ENCODE measurements around the gene CHST13. TPM values are rescaled to one million over a fixed set of nuclear protein-coding genes. Genes with fewer than 3 reads are reported as not detected.

CHST13 gene
- total RNA-seq, 1 experiment from 2014 or later = not detected

DNA sequence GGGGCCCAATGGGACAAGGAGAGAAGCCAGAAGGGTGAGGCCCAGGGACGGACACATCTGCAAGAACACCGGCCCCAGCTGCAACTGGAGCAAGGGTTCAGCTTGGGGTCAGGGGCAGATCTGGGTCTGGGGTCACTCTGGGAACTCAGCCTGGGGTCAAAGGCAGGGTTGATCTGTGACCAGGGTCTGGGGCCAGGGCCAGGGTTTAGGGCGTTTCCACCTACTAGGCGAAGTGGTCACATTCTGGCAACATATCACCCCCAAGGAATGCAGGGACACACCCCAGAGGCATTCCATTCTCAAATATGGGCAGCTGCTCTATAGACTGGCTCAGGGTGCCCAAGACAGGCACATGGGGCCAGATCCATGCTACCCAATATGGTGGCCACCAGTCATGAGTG lies 15.4 kb upstream of the CHST13 start:
- peak; percentile 48 for DNase-seq (ENCODE audit: low read depth)

DNA sequence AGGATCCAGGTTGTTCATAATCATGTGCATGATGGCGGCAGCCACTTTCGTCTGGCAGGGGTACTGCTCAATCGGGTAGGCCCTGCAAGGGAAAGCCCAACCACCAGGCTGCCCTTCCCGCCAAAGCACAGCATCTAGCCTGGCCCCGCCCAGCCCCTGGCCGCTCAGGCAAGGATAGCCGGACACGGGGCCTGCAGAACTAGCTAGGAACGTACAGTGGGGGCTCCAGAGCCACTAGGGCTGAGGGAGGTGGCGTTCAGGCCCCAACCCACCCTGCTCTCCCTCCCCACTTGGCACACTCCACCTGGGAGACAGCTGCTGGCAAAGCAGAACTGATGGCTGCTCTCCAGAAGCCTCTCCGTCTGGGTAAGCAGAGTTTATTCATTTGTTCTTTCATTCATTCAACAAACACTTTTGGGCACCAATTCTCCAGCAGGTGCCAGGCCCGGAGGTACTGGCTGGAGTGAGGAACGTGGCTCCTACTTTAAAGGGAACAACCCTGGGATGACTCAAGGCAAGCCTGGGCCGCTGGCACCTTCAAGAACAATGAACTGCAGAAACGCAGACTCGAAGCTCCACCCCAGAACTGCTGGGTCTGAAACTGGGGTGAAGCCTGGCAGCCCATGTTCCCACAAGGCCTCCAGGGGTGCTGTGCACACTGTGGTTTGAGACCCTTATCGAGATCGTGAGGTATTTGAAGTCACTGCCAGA lies 14.2 kb upstream of the CHST13 start:
- DNase-seq (ENCODE audit: low read depth) = no peak

DNA sequence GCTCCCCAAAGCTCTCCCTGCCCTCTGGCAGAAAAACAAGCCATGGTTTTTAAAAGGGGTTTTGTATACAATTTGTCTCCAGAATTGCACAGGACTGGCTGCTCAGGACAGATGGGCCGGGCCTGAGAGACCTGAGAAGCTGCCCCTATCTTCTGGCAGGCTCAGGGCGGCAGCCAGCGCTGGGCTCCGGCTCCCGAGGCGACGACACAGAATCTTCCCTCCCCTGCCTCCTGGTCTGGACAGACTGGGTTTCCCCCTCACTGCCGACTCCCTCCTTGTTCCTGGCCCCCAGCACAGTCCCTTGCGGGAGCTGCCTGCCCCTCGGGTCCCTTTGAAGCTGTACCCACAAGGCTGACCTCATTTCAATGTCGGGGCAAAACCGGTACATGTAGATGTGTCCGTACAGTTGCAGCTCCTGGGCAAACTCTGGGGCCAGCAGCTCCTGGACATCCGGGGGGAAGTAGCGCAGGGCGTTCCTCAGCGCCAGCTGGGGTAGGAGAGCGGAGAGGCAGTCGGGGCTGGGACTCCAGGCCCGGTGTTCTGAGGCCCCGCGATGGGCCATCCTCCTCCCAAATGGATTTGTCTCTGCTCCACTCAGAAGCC lies 13.5 kb upstream of the CHST13 start:
- no peak for DNase-seq (ENCODE audit: low read depth)

DNA sequence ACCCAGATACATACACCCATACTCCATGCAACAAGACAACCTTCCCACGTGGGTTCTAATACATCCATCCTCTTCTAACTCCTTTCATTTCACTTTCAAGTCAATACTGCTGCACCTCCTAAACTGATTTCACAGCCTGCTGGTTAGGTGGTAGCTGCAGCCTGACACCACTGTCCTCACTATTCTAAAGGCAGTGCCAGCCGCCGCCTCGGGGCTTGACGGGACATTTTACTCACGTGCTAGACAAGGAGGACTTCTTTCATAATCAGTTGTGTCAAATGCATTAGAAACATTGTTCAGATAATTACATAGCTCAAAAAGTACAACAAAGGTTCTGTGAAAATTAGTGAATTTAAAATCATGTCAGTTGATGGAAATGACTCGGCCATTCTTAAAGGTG lies 12.7 kb upstream of the CHST13 start:
- no peak for DNase-seq (ENCODE audit: low read depth)

DNA sequence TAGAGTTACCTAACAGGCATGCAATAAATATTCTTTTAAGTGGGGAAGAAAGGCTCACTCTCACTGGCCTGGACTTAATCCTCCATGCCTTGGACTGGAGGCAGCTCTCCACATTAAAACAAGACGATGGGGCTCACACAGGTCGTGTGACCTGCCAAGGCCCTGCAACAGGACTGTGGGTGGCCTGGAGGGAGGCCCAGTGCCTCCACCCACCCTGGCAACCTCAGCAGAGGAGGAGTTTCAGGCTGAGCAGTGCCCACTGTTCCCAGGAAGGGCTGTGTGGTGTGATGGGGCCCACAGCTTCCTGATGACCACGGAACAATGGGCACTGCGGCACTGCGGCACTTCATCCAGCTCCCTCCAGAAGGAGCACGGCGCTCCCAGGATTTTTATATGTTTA lies 11.9 kb upstream of the CHST13 start:
- no peak for DNase-seq (ENCODE audit: low read depth)

DNA sequence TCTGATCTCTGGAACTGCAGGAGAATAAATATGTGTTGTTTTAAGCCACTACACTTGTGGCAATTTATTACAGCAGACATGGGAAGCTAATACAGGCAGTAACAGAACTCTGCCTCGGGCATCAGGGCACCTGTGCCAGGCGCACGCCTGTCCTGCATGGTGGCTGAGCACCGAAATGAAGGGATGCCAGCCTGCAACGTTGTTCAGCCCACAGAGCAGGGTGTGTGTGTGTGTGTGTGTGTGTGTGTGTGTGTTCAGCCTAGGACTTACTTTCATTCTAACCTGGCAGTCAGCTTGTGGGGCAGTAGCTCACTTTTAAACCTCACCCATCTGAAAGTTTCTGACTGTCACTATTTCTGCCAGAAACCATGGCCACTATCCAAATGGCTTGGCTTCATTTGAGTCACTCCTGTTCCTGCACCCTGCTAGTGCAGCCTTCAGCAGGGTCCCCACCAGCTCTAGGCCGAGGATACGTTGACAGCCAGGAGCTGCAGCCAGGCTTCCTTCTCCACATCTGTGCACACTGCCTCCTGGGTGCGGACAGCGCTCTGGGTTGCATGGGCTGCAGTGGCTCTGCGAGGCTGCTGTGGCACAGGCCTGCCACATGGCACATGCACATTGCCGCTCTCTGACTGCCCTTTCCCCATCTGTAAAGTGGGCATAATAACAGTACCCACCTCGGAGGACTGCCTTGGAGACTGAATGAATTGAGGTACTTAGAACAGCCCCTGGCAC lies 10.9 kb upstream of the CHST13 start:
- no peak for DNase-seq (ENCODE audit: low read depth)

DNA sequence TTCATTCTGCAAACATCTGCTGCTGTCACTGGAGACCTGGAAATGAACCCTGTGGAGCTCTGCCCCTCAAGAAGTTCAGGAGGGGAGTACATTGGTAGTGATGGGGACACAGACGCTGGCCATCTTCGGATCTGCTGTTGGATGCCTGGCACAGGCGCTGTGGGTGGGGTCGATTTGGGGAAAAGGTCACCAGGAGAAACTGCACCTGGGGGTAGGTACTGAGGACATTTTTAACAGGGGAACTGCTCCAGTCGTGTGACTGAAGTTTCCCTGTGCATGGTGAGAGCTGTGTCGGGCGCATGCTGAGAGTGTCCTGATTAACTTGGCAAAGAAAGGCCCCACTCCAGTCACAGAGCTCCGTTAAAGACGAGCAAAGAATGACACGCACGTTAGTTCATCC lies 9.8 kb upstream of the CHST13 start:
- no peak for DNase-seq (ENCODE audit: low read depth)

DNA sequence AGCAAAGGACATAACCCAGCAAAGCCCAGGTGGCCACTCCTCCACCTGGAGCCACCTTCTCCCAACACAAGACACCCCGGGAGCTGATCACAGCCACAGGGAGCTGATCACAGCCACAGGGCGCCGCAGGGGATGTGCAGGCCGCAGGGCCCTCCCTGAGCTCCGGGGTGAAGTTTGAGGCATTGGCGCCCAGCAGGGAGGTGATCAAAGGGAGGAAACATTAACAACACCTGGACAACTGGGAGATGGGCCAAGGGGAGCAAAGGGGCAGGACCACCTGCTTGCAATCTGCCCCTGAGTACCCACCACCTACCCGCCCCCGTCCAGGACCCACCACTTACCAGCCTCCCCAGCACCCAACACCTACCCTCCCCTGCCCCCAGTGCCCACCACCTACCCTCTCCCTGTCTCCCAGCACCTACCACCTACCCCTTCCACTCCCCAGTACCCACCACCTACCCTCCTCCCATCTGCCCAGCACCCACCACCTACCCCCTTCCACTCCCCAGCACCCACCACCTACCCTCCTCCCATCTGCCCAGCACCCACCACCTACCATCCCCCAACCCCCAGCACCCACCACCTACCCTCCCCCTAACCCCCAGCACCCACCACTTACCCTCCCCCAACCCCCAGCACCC lies 8.8 kb upstream of the CHST13 start:
- DNase-seq (ENCODE audit: low read depth) = no peak

DNA sequence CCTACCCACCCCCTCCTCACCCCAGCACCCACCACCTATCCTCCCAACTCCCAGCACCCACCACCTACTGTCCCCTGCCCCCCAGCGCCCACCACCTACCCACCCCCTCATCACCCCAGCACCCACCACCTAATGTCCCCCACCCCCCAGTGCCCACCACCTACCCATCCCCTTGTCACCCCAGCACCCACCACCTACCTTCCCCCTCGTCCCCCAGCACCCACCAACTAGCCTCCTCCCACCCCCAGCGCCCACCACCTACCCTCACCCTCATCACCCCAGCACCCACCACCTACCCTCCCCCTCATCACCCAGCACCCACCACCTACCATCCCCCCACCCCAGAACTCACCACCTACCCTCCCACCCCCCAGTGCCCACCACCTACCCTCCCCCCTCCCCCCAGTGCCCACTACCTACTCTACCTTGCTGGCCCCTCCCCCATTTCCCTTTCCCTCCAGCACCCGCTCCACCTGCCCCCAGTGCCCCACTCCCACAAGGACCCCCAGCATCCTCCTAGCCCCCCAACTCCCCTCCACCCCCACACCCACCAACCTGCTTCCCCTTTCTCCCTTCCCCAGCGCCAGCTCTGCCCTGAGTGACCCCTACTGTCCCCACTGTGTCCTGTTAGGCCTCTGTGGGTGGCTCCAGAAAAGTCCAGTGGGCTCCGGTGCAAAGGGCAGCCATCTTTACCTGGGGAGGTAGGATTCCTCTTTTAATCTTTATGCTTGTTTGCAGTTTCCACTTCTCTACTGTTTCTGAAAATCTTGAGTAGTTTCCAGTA lies 7.6 kb upstream of the CHST13 start:
- DNase-seq (ENCODE audit: low read depth) = no peak

DNA sequence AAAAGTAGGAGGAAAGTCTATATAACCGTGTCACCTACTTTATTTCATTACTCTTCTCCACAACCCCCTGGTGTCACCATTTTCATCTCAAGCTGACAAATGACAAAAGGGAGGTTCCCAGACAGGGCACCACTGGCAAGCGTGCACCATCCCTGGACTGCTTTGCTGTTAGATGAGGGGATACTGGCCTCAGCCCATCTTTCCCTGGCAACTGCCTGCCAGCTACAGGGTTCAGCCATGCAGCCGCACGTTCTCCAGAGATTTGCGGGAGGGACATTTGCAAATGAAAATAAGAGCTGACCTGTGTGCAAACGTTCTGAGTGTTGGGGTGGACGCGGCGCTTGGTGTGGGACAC lies 7.0 kb upstream of the CHST13 start:
- no peak for DNase-seq (ENCODE audit: low read depth)

DNA sequence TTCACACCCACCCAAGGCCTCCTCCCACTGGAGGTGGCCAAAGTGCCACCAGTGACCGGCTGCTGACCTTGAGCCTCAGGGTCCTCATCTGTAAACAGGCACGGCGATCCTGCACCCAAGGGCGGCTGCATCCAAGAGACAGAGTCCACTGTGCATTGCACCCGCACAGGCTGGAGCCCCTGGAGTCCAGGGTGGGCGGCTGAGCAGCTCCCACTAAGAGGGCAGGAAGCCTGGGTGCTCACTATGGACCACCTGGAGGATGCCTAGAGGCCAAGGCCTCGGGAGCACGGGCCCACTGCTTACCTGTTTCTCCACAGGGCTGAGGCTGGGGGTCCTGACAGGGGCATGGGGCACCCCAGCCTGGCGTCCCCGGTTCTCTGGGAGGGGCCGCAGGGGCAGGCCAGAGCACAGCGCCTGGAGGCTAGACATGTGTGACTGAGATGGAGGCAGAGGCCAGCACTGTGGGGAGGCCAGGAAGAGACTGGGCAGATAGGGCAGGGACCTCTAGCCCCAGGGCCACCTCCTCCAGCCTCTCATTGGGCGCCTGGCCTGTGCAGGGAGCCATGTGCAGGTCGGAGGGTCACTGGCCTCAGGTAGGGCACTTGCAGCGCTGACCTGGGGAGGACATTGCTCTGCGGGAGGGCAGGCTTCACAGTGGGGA lies 6.5 kb upstream of the CHST13 start, which contains the start of gene UROC1:
Gene UROC1, minus strand, starts transcription at position 483 of the 661 bp plus-strand sequence. Its CDS starts 54 bp downstream, at position 429.
- DNase-seq (ENCODE audit: low read depth) = no peak

DNA sequence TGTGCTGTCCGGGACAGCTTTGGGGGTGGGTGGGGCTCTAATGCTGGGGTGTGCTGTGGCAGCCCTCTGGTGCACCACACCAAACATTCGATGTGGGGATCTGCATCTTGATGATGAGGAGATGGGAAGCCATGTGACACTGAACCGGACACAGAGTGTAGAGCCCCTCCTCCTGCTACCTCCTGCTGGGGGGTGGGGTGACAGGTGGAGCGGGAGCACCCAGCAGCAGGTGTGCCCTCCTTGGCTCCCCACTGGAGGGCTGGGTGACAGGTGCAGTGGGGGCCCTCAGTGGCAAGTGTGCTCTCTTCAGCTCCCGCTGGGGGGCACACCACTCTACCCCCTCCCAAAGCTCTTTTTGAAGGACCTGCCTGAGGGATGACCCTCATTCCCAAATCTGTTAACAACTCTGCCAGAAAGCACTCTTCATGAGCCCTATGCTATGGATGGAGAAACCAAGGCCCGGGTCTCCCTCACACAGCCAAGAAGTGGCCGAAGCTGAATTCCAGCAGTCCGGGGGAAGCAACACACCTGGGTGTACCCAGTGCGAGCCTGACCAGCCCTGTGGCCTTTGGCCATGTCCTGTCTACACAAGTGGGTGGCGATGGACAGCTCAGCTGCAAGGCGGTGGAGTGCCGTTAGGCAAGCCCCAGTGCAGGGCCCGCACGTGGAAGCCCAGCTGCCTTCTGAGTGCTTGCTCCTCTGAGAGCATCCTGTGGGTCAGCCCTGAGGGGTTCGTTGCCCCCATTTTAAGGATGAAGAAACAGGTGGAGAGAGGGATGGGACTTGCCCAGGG lies 5.8 kb upstream of the CHST13 start:
- no peak for DNase-seq (ENCODE audit: low read depth)

DNA sequence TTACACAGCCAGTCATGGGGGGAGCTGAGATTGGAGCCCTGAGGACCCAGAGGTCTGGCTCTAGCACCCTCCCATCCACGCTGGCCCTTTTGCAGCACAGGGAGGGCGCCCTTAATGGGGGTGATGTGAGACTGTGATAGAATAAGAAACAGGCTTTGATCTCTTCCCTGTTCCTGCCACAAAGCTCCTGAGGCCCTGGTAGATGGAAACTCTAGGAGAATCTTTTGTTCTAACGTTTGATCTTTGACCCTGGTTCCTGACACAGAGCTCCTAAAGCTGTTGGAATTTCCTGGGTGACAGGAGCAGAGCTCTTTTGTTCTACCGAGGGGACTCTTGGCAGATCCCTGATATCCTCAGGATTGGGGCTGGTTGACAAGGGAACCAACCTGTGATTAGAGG lies 5.2 kb upstream of the CHST13 start:
- no peak for DNase-seq (ENCODE audit: low read depth)

DNA sequence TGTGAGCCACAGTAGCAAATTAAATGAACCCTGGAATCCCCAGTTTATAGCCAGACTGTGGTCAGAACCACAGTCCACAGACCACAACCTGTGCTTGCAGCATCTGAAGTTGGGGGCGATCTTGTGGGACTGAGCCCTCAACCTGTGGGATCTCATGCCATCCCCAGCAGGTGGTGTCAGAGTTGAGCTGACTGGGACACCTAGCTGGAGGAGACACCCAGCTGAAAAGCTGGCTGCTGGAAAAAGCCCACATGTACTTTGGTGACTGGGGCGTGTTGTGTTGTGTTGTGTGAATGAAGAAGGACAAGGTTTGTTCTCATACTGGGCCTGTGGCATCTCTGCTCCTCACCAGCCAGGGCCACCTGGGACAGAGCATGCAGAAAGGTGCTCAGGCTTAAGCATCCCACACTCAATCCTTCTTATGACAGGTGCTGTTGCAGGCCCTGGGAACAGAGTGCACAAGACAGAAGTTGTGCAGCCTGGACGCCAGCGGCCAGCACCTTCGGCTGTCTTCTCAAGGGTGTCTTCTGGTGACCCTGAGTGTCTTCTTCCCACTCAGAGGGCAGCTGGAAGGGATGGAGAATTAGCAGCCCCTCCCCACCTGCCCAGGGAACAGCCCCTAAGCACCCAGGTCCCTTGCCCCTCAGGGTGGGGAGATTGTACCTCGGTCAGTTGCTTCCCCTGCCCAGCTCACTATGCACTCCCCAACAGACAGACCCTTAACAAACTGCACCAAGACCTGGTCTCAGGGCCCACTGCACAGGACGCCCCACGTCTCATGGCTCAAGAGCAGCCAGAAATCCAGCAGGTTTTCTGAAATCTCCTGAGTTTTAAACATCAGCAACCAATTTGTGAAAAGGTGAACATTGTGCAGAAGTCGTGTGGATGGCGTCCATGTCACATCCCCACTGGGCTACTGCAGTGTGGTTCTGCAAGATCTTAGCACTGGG lies 4.2 kb upstream of the CHST13 start:
- no peak for DNase-seq (ENCODE audit: low read depth)

DNA sequence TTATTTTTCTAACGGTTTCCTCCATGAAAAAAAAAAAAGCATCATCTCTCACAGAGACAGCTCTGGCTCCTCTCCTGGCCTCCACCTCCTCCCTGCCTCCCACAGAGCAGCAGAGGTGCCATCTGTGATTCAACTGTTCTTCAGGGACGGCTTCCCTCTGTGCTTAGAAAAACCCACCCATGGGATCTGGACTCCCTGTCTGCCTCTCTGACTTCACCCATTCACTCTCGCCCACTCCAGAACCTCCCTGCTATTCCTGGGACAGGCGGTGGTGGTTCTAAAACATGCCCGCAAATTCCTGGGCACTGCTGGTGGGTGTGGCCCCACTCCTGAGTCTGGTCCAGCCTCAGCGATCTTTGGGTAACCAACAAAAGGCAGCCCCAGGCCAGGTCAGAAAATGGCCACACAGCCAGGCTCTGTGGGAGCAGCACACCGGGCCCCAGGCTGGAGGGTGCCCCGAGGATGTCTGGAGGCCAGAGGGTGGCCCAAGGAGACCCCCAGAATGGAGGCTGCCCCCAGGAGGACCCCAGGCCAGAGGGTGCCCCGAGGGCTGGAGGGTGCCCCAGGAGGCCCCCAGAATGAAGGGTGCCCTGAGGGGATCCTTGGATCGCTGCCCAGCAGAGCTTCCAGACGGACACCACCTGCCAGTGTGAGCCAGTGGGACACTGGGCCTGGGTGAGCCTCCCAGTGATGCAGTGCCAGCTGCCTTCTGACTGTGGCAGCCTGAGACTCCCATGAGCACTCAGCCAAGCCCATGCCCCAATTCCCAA lies 2.6 kb upstream of the CHST13 start:
- DNase-seq (ENCODE audit: low read depth) = no peak

DNA sequence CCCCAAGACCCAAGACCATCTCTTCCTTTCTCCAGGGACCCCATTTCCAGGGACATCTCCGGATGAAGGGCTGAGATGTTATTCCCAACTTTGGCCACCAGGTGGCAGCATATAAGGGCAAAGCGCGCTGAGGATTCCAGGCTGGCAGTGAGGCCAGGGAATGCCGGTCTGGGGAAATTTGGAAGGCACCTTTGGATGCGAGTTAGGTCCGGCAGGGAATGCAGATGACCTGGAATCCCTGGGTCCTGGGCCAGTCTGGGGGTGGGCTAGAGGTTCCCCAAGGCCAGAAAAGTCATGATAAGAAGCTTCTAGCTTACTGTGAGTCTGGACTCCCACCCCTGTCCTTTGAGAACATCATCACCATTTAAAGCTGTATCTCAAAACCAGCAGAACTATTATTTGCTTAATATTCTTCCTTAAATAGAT lies 1.6 kb upstream of the CHST13 start:
- DNase-seq (ENCODE audit: low read depth) = peak; percentile 35

DNA sequence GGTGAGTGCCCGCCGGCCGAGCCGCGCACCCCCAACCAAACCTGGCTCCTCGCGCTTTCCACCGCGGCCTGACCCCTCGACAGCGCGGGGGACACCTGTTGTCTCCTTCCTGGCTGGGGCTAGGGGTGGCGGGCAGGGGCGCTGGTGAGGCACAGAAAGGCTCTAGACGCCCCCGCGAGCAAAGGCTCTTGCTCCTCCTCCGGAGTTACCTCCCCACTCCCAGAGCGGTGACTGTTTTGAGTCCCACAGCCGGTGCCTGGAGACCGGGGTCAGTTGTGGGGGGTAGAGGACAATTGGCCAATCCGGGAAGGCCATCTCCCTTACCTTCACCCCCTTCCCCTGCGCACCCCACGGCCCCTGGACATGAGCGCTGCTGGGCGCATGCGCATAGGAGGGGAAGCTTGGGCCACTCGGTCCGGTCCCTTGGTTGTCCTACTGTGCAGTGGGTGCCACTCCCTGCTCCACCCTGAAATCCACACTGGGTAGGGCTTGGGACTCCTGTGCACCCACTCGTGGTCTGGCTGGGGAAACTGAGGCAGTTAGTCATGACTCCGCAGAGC lies 554 bp downstream of the CHST13 start:
- no peak for DNase-seq (ENCODE audit: low read depth)
